Neural cell (in vitro differentiated cells): ENCODE data around the gene ETV7. TPM values are rescaled to one million over a fixed set of nuclear protein-coding genes. Genes with fewer than 3 reads are reported as not detected.
"Not testable (repeated sequence)": the region's sequence is repeated elsewhere in the genome, so short reads cannot be mapped to it uniquely, and the experiment has no call there.

Source experiments
- H2AFZ ChIP-seq: fragments of 200-600, 300-800 bp; sonication (generic), shearing (Covaris generic); 2 replicates; pipeline ENCODE4 v1.6.0; 2014; ENCODE audit warnings: low read depth, mild to moderate bottlenecking, antibody characterized with exemption, low read length, moderate library complexity
- H3F3A ChIP-seq: fragments of 200-600 bp; shearing (Covaris generic); 2 replicates; pipeline ENCODE4 v1.6.1; 2016; ENCODE audit warnings: mild to moderate bottlenecking, moderate library complexity, mixed read lengths, antibody characterized with exemption, low read length; ENCODE audit not compliant: insufficient read depth, poor library complexity, severe bottlenecking
- H3K27ac ChIP-seq: fragments of 200-600, 300-800 bp; sonication (generic), shearing (Covaris generic); 2 replicates; pipeline ENCODE4 v1.5.1; 2014; ENCODE audit warnings: mild to moderate bottlenecking, low read length, moderate library complexity
- H3K27me3 ChIP-seq: fragments of 300-800, 200-600 bp; sonication (generic), shearing (Covaris generic); 2 replicates; pipeline ENCODE4 v1.6.0; 2014; ENCODE audit warnings: mild to moderate bottlenecking, low read depth, low read length, moderate library complexity; ENCODE audit not compliant: insufficient read depth
- H3K36me3 ChIP-seq: fragments of 300-800, 200-600 bp; sonication (generic), shearing (Covaris generic); 2 replicates; pipeline ENCODE4 v1.5.1; 2014; ENCODE audit warnings: mild to moderate bottlenecking, antibody characterized with exemption, low read length, moderate library complexity; ENCODE audit not compliant: insufficient read depth
- H3K4me2 ChIP-seq: fragments of 300-800, 200-600 bp; sonication (generic), shearing (Covaris generic); 2 replicates; pipeline ENCODE4 v1.6.0; 2014; ENCODE audit warnings: mild to moderate bottlenecking, low read length
- H3K4me3 ChIP-seq: fragments of 300-800, 200-600 bp; sonication (generic), shearing (Covaris generic); 2 replicates; pipeline ENCODE4 v1.5.1; 2014; ENCODE audit warnings: mild to moderate bottlenecking, low read length, moderate library complexity
- H3K79me2 ChIP-seq: fragments of 200-600 bp; shearing (Covaris generic); replicated peaks from 2 replicates; pipeline ENCODE4 v1.6.0; 2014; ENCODE audit warnings: mild to moderate bottlenecking, low read length, moderate library complexity; ENCODE audit not compliant: insufficient read depth
- H3K9ac ChIP-seq: fragments of 300-800, 200-600 bp; sonication (generic), shearing (Covaris generic); 2 replicates; pipeline ENCODE4 v1.6.1; 2016; ENCODE audit warnings: mild to moderate bottlenecking, low read length, mixed read lengths
- H3K9me2 ChIP-seq: fragments of 200-600 bp; shearing (Covaris generic); 2 replicates; pipeline ENCODE4 v1.6.1; 2016; ENCODE audit warnings: mild to moderate bottlenecking, low read length, mixed read lengths; ENCODE audit not compliant: insufficient read depth
- H3K9me3 ChIP-seq: fragments of 200-600, 300-800 bp; sonication (generic), shearing (Covaris generic); 2 replicates; pipeline ENCODE4 v1.6.1; 2016; ENCODE audit warnings: mild to moderate bottlenecking, mixed run types, low read length, moderate library complexity, mixed read lengths
- H4K20me1 ChIP-seq: fragments of 200-600 bp; shearing (Covaris generic); 2 replicates; pipeline ENCODE4 v1.6.1; 2016; ENCODE audit warnings: mild to moderate bottlenecking, mixed run types; ENCODE audit not compliant: insufficient read depth
- CTCF ChIP-seq: fragments of 450-650 bp; IDR thresholded peaks from 2 replicates; pipeline ENCODE4 v1.5.1; 2014; ENCODE audit warnings: antibody characterized with exemption, mild to moderate bottlenecking, moderate library complexity; ENCODE audit not compliant: poor library complexity, severe bottlenecking
- EP300 ChIP-seq: fragments of 450-650 bp; conservative IDR thresholded peaks from 2 replicates; pipeline ENCODE4 v1.6.1; 2014; ENCODE audit warnings: antibody characterized with exemption, mild to moderate bottlenecking, moderate library complexity; ENCODE audit not compliant: poor library complexity, severe bottlenecking
- EZH2 ChIP-seq: fragments of 200-600, 300-800 bp; shearing (Covaris generic), sonication (generic); IDR thresholded peaks from 2 replicates; pipeline ENCODE4 v1.6.1; 2014; ENCODE audit warnings: antibody characterized with exemption, low read length, borderline replicate concordance, mild to moderate bottlenecking; ENCODE audit not compliant: insufficient read depth, poor library complexity, severe bottlenecking
- MXI1 ChIP-seq: fragments of 450-650 bp; conservative IDR thresholded peaks from 2 replicates; pipeline ENCODE4 v1.6.1; 2014; ENCODE audit warnings: antibody characterized with exemption, mild to moderate bottlenecking; ENCODE audit not compliant: poor library complexity, severe bottlenecking
- POLR2AphosphoS5 ChIP-seq: IDR thresholded peaks from 2 replicates; pipeline ENCODE4 v1.6.1; 2012
- RAD21 ChIP-seq: fragments of 450-650 bp; conservative IDR thresholded peaks from 2 replicates; pipeline ENCODE4 v1.6.1; 2014; ENCODE audit warnings: antibody characterized with exemption, mild to moderate bottlenecking, moderate library complexity
- REST ChIP-seq: IDR thresholded peaks from 2 replicates; pipeline ENCODE4 v1.6.1; 2012; ENCODE audit warnings: borderline replicate concordance
- SMC3 ChIP-seq: fragments of 450-650 bp; conservative IDR thresholded peaks from 2 replicates; pipeline ENCODE4 v1.6.1; 2014; ENCODE audit warnings: antibody characterized with exemption, mild to moderate bottlenecking, moderate library complexity; ENCODE audit not compliant: poor library complexity
- TAF1 ChIP-seq: IDR thresholded peaks from 2 replicates; pipeline ENCODE4 v1.6.1; 2012; ENCODE audit warnings: low read depth
- polyA plus RNA-seq: library from polyadenylated mRNA; depleted of rRNA; stranded (reverse); fragments of >200 nt; gene quantifications from 2 replicates; pipeline ENCODE4 v1.2.3, GENCODE V29; 2014

Gene ETV7
- polyA plus RNA-seq, 1 donor from 2014 or later: not detected

- H3K4me2 ChIP-seq, H3K36me3 ChIP-seq, H3K9me3 ChIP-seq, H3K9ac ChIP-seq, H2AFZ ChIP-seq, H3F3A ChIP-seq, H3K9me2 ChIP-seq, H3K27me3 ChIP-seq, H3K4me3 ChIP-seq, H3K27ac ChIP-seq, H4K20me1 ChIP-seq, H3K79me2 ChIP-seq: not testable (repeated sequence)
Observed at GRCh38 chr6:36363371-36363752, 24.1 kb downstream of the ETV7 start.

- Histone ChIP-seq H3K36me3 (no peaks in the 10 kb centered on the region), H3K9me2 (no peaks in the 10 kb centered on the region), H3K27ac (no peak overlapping the region), H3K9me3 (no peaks in the 10 kb centered on the region), H3F3A (no peaks in the 10 kb centered on the region), H4K20me1 (no peaks in the 10 kb centered on the region), H3K4me2 (no peak overlapping the region), H3K27me3 (no peaks in the 10 kb centered on the region), H3K4me3 (no peak overlapping the region), H3K9ac (no peak overlapping the region), H3K79me2 (no peaks in the 10 kb centered on the region), H2AFZ (no peak overlapping the region)
- TF ChIP-seq TAF1: no peak
- no peak for TF ChIP-seq POLR2AphosphoS5
- TF ChIP-seq SMC3: no peak
- TF ChIP-seq MXI1: no peak
- no peak for TF ChIP-seq EZH2
- no peak for TF ChIP-seq RAD21
- no peak for TF ChIP-seq REST
- TF ChIP-seq CTCF: no peak
- no peak for TF ChIP-seq EP300
Observed at GRCh38 chr6:36362551-36363370, 24.7 kb downstream of the ETV7 start.
